ENCODE results near the gene PHTF2. TPM values are rescaled to one million over a fixed set of nuclear protein-coding genes. Genes with fewer than 3 reads are reported as not detected.

PHTF2 gene
- total RNA-seq, 5 donors from 2014 or later (not counting 1 experiment from before 2014, with no cell fraction given), result 19.7 to 35.8 (median 28.0) TPM

DNA sequence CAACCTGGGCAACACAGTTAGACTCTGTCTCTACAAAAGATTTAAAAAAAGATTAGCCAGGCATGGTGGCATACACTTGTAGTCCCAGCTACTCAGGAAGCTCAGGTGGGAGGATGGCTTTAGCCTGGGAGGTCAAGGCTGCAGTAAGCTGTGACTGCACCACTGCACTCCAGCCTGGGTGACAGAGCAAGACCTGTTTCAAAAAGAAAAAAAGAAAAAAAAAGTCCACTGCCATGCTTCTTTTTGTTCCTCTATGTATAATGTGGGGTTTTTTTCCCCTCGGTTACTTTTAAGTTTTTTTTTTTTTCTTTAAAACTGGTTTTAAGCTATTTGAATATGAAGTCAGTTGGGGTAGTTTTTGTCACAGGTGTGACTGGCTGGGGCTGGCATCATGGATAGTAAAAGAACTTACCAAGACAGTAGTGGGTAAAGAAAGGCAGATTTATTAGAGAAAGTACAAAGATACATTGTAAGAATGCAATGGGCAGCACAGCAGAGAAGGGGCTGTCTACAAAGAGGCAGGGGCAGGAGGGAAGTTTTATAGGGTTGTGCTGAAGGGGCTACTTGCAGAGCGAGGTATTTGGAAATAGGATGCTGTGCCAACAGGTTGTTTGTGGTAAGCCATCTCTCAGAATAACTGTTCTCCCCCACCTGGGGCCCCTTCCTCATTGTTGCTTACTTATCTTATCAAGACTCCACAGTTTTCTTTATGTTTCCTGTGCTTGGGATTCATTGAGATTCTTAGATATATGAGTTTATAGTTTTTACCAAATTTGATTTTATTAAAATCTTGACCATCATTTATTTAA is 177.3 kb downstream of the PHTF2 start:
- H3K27me3 Mint-ChIP-seq, result peaks cover 0 to 3% of the 10 kb centered on the region in 2 donors
- H3K9me3 Mint-ChIP-seq, result no peaks in the 10 kb centered on the region
- Histone ChIP-seq H3K27me3 (replicated peaks in 1 of 2; ENCODE audit: control insufficient read depth in 2 of 2, extremely low read depth in 1 of 2, insufficient read depth in 2 of 2, low read length in 1 of 2) (no peaks in the 10 kb centered on the region), H3K4me1 (ENCODE audit: control insufficient read depth in 1 of 2, extremely low read depth in 1 of 2, insufficient read depth in 2 of 2, low read length in 2 of 2) (no peaks in the 10 kb centered on the region), H3K27ac (ENCODE audit: low read length) (no peak overlapping the region), H3K36me3 (ENCODE audit: control insufficient read depth in 2 of 2, extremely low read depth in 1 of 2, insufficient read depth in 1 of 2, low read length in 1 of 2) (no peaks in the 10 kb centered on the region), H3K4me3 (ENCODE audit: control insufficient read depth in 1 of 2, extremely low read depth in 1 of 2, low read length in 1 of 2) (no peak overlapping the region), H3K9me3 (no peaks in the 10 kb centered on the region)
- CTCF ChIA-PET, result no interaction called here
- ATAC-seq (replicated peaks in 1 of 4) (no peak), DNase-seq (no peak)
- no CpG with 5 or more reads among the region's 2 CpGs for WGBS (ENCODE audit: insufficient coverage)
- no peaks in the 10 kb centered on the region for H3K36me3 Mint-ChIP-seq
- POLR2A ChIA-PET, result no interaction called here
- no peaks in the 10 kb centered on the region for H3K4me1 Mint-ChIP-seq
- H3K27ac Mint-ChIP-seq, result no peak overlapping the region
- no peak overlapping the region for H3K4me3 Mint-ChIP-seq

DNA sequence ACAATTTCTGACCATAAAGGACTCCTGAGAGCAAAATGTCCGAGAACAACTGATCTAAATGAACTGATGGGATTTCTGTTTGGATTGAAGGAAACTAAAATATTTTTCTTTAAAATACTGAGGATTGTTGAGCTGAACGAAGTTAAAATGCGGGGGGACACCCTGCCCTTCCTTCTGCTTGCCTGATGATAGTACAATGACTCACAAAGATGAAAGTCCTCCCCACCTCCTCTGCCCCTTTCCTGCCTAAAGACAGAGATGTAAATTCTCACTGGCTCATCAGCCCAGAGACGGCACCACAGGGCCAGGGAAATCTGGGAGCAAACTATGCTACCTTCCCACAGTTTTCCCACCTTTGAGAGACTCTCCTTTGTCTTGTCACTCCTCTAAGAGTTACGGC is 180.6 kb downstream of the PHTF2 start:
- Mint-ChIP-seq H3K9me3 (no peaks in the 10 kb centered on the region), H3K36me3 (no peaks in the 10 kb centered on the region), H3K27me3 (peaks cover 3% of the 10 kb centered on the region in 2 donors), H3K27ac (no peak overlapping the region), H3K4me3 (no peak overlapping the region), H3K4me1 (no peaks in the 10 kb centered on the region)
- Histone ChIP-seq H3K4me1 (ENCODE audit: control insufficient read depth in 1 of 2, extremely low read depth in 1 of 2, insufficient read depth in 2 of 2, low read length in 2 of 2) (no peaks in the 10 kb centered on the region), H3K27ac (ENCODE audit: low read length) (no peak overlapping the region), H3K36me3 (ENCODE audit: control insufficient read depth in 2 of 2, extremely low read depth in 1 of 2, insufficient read depth in 1 of 2, low read length in 1 of 2) (no peaks in the 10 kb centered on the region), H3K27me3 (replicated peaks in 1 of 2; ENCODE audit: control insufficient read depth in 2 of 2, extremely low read depth in 1 of 2, insufficient read depth in 2 of 2, low read length in 1 of 2) (peaks cover 0 to 4% of the 10 kb centered on the region in 2 experiments), H3K4me3 (ENCODE audit: control insufficient read depth in 1 of 2, extremely low read depth in 1 of 2, low read length in 1 of 2) (no peak overlapping the region), H3K9me3 (no peaks in the 10 kb centered on the region)
- ChIA-PET CTCF (no interaction called here), POLR2A (no interaction called here)
- DNase-seq, result no peak
- WGBS (ENCODE audit: insufficient coverage), result 61% methylated on average over 2 of the region's 5 CpGs
- ATAC-seq (replicated peaks in 1 of 4), result no peak

DNA sequence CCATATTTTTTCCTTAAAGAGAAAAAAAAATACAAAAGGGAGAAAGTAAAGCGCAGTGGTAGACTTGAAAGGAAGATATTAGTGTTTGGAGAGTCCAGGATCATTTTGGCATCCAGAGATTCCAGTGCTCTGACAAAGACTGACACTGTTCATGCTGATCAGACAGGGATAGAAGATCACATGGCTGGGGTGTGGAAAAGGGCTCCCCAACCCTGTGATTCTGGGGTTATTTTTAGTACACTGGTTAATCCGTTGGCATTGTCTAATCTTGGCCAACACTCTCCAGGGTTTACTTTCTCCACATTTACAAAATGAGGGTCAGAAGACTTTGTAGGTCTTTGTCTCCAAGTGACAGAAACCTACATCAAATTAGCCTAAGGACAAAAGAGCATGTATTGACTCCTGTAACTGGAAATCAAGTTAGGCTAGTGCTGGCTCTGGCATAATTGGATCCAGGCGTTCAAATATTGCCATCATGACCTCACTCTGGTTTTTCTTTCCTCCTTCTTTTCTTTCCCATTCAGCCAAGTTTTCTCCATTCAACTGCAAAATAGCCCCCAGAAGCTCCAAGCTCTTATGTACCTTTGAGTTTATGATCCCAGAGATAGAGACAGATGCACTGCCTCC is 181.6 kb downstream of the PHTF2 start:
- Histone ChIP-seq H3K4me1 (ENCODE audit: control insufficient read depth in 1 of 2, extremely low read depth in 1 of 2, insufficient read depth in 2 of 2, low read length in 2 of 2) (no peaks in the 10 kb centered on the region), H3K9me3 (no peaks in the 10 kb centered on the region), H3K4me3 (ENCODE audit: control insufficient read depth in 1 of 2, extremely low read depth in 1 of 2, low read length in 1 of 2) (no peak overlapping the region), H3K27ac (ENCODE audit: low read length) (no peak overlapping the region), H3K27me3 (replicated peaks in 1 of 2; ENCODE audit: control insufficient read depth in 2 of 2, extremely low read depth in 1 of 2, insufficient read depth in 2 of 2, low read length in 1 of 2) (peaks cover 0 to 4% of the 10 kb centered on the region in 2 experiments), H3K36me3 (ENCODE audit: control insufficient read depth in 2 of 2, extremely low read depth in 1 of 2, insufficient read depth in 1 of 2, low read length in 1 of 2) (no peaks in the 10 kb centered on the region)
- ChIA-PET POLR2A (no interaction called here), CTCF (no interaction called here)
- Mint-ChIP-seq H3K36me3 (no peaks in the 10 kb centered on the region), H3K27ac (no peak overlapping the region), H3K4me3 (no peak overlapping the region), H3K27me3 (peaks cover 3 to 4% of the 10 kb centered on the region in 2 donors), H3K9me3 (no peaks in the 10 kb centered on the region), H3K4me1 (no peaks in the 10 kb centered on the region)
- DNase-seq, result no peak
- no peak for ATAC-seq (replicated peaks in 1 of 4)
- 78% methylated on average over 1 of the region's 3 CpGs for WGBS (ENCODE audit: insufficient coverage)

DNA sequence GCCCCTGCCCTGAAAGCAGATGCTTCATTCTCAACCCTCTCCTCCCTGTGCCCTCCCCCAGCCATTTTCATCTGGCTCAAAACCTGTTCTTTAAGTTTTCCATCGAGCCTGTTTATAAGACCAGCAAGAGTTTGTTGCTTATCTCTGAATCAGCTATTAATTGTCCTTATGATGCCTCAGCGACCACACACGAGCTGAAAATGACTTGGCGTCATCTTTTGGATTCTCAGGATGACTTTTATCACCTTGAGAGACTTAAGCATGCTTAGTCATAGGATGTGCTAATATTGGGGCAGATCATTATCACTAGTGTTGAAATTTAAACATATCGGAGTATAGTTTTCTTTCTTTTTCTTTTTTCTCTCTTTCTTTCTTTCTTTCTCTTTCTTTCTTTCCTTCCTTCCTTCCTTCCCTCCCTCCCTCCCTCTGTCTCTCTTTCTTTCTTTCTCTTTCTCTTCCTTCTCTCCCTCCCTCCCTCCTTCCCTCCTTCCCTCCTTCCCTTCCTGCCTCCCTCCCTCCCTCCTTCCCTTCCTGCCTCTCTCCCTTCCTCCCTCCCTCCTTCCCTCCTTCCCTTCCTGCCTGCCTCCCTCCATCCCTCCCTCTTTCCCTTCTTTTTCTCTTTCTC is 184.5 kb downstream of the PHTF2 start:
- no peak overlapping the region for H3K27ac ChIP-seq (ENCODE audit: low read length)
- ChIA-PET POLR2A (no interaction called here), CTCF (no interaction called here)
- H3K4me1 ChIP-seq (ENCODE audit: control insufficient read depth in 1 of 2, extremely low read depth in 1 of 2, insufficient read depth in 2 of 2, low read length in 2 of 2), result no peaks in the 10 kb centered on the region
- 5% methylated on average over 3 of the region's 5 CpGs for WGBS (ENCODE audit: insufficient coverage)
- H3K4me3 ChIP-seq (ENCODE audit: control insufficient read depth in 1 of 2, extremely low read depth in 1 of 2, low read length in 1 of 2), result no peak overlapping the region
- peaks cover 3 to 8% of the 10 kb centered on the region in 2 donors for H3K27me3 Mint-ChIP-seq
- DNase-seq (no peak), ATAC-seq (replicated peaks in 1 of 4) (no peak)
- H3K36me3 Mint-ChIP-seq, result no peaks in the 10 kb centered on the region
- no peak overlapping the region for H3K4me3 Mint-ChIP-seq
- no peaks in the 10 kb centered on the region for H3K9me3 Mint-ChIP-seq
- H3K4me1 Mint-ChIP-seq, result no peaks in the 10 kb centered on the region
- no peaks in the 10 kb centered on the region for H3K36me3 ChIP-seq (ENCODE audit: control insufficient read depth in 2 of 2, extremely low read depth in 1 of 2, insufficient read depth in 1 of 2, low read length in 1 of 2)
- no peaks in the 10 kb centered on the region for H3K9me3 ChIP-seq
- peaks cover 0 to 4% of the 10 kb centered on the region in 2 experiments for H3K27me3 ChIP-seq (replicated peaks in 1 of 2; ENCODE audit: control insufficient read depth in 2 of 2, extremely low read depth in 1 of 2, insufficient read depth in 2 of 2, low read length in 1 of 2)
- H3K27ac Mint-ChIP-seq, result no peak overlapping the region

DNA sequence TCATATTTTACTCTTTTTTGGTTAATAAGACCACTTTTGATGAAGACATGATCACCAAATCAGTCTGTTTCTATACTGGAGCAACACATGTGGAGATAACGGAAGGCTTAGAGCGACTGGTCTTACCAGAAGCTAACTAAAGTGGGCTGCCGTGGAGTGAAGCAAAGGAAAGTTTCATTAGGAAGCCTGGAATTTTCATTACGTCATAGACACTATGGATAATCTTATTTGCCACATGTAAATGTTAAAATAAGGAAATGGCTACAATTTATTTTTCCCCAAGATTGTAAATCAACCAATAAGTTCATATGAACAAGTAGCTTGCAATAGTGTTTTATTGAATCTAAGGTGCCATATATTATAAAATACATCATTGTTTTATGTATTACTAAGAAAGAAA is 185.4 kb downstream of the PHTF2 start:
- Histone ChIP-seq H3K4me3 (ENCODE audit: control insufficient read depth in 1 of 2, extremely low read depth in 1 of 2, low read length in 1 of 2) (no peak overlapping the region), H3K27ac (ENCODE audit: low read length) (no peak overlapping the region), H3K27me3 (replicated peaks in 1 of 2; ENCODE audit: control insufficient read depth in 2 of 2, extremely low read depth in 1 of 2, insufficient read depth in 2 of 2, low read length in 1 of 2) (peaks cover 0 to 4% of the 10 kb centered on the region in 2 experiments), H3K36me3 (ENCODE audit: control insufficient read depth in 2 of 2, extremely low read depth in 1 of 2, insufficient read depth in 1 of 2, low read length in 1 of 2) (no peaks in the 10 kb centered on the region), H3K4me1 (ENCODE audit: control insufficient read depth in 1 of 2, extremely low read depth in 1 of 2, insufficient read depth in 2 of 2, low read length in 2 of 2) (no peaks in the 10 kb centered on the region), H3K9me3 (no peaks in the 10 kb centered on the region)
- POLR2A ChIA-PET, result no interaction called here
- Mint-ChIP-seq H3K4me3 (no peak overlapping the region), H3K27ac (no peak overlapping the region), H3K27me3 (peaks cover 3 to 8% of the 10 kb centered on the region in 2 donors), H3K36me3 (no peaks in the 10 kb centered on the region), H3K9me3 (no peaks in the 10 kb centered on the region), H3K4me1 (no peaks in the 10 kb centered on the region)
- CTCF ChIA-PET, result no interaction called here
- DNase-seq (no peak), ATAC-seq (replicated peaks in 1 of 4) (no peak)
- WGBS (ENCODE audit: insufficient coverage), result 85% methylated on average over 2 of the region's 4 CpGs

DNA sequence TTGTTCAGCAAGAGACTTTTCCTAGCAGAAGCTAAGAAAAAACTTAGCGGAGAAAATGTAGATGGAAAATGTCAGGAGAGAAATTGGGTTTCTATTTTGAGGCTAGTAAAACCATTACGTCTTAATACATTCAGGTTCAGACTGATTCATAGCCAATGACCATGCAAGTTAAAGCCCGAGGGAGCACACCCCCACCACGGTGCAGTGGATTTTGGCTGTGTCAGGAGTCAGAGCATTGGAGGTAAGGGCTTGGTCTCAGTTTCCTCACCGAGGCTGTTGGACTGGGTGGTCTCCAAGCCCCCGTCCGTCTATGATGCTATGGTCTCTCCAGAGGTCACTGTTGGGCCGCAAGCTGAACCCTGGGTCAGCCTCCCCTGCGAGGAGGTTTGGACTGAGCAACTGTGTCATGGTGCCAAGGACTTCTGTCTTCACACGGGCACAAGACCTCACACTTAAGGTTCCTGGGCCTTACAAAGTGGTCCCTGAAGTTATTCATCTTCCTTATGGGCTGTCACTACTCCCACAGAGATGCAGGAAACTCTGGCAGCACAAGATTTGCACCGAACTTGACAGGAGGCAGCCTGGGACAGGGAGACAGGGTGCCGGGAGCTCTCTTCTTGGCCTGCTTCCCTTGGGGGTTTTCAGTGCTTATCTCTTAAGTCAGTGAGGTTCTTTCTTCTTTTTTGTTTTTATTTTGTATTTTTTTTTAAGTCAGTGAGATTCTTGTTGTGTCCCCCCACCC is 186.8 kb downstream of the PHTF2 start:
- DNase-seq, result no peak
- no peak overlapping the region for H3K27ac ChIP-seq (ENCODE audit: low read length)
- no peaks in the 10 kb centered on the region for H3K36me3 ChIP-seq (ENCODE audit: control insufficient read depth in 2 of 2, extremely low read depth in 1 of 2, insufficient read depth in 1 of 2, low read length in 1 of 2)
- Mint-ChIP-seq H3K4me3 (no peak overlapping the region), H3K4me1 (no peaks in the 10 kb centered on the region), H3K36me3 (no peaks in the 10 kb centered on the region), H3K27ac (no peak overlapping the region), H3K27me3 (peaks cover 3 to 8% of the 10 kb centered on the region in 2 donors), H3K9me3 (no peaks in the 10 kb centered on the region)
- WGBS (ENCODE audit: insufficient coverage), result 78% methylated on average over 6 of the region's 12 CpGs
- no peak for ATAC-seq (replicated peaks in 1 of 4)
- ChIA-PET CTCF (no interaction called here), POLR2A (no interaction called here)
- H3K27me3 ChIP-seq (replicated peaks in 1 of 2; ENCODE audit: control insufficient read depth in 2 of 2, extremely low read depth in 1 of 2, insufficient read depth in 2 of 2, low read length in 1 of 2), result peaks cover 0 to 7% of the 10 kb centered on the region in 2 experiments
- H3K4me1 ChIP-seq (ENCODE audit: control insufficient read depth in 1 of 2, extremely low read depth in 1 of 2, insufficient read depth in 2 of 2, low read length in 2 of 2), result no peaks in the 10 kb centered on the region
- H3K4me3 ChIP-seq (ENCODE audit: control insufficient read depth in 1 of 2, extremely low read depth in 1 of 2, low read length in 1 of 2), result no peak overlapping the region
- no peaks in the 10 kb centered on the region for H3K9me3 ChIP-seq
